Kidney (tissue), 14 donors: ENCODE data around the gene ATP11A. TPM values are rescaled to one million over a fixed set of nuclear protein-coding genes. Genes with fewer than 3 reads are reported as not detected.
A peak's percentile ranks its signal among the peaks of the same experiment; 100 is the strongest.

ENCODE experiments used
- DNase-seq, 5 donors: peaks; one replicate each; pipeline ENCODE4 v3.0.0-alpha.2; 2013 to 2020
- FAIRE-seq: peaks from 2 replicates; lab custom pipeline; 2012; peaks lifted over from hg19 to GRCh38; lab: Jason Lieb, UNC
- H3K27ac ChIP-seq, 2 donors: one replicate each; pipeline ENCODE4 v1.7.0; 2013; ENCODE audit warnings: low read depth in 2 of 2, low read length in 2 of 2, inconsistent platforms in 1 of 2
- H3K27me3 ChIP-seq: one replicate; pipeline ENCODE4 v1.7.1; 2013; ENCODE audit warnings: low read length, inconsistent platforms; ENCODE audit not compliant: control insufficient read depth, insufficient read depth
- H3K36me3 ChIP-seq, 3 donors: one replicate each; pipeline versions ENCODE4 v1.7.0 to v1.7.1; 2013; ENCODE audit warnings: low read length in 3 of 3, control low read depth in 1 of 3, inconsistent platforms in 1 of 3; ENCODE audit not compliant: insufficient read depth in 3 of 3, control insufficient read depth in 2 of 3
- H3K4me1 ChIP-seq, 3 donors: one replicate each; pipeline versions ENCODE4 v1.7.0 to v1.7.1; 2013; ENCODE audit warnings: low read length in 3 of 3, inconsistent platforms in 1 of 3, low read depth in 1 of 3; ENCODE audit not compliant: control insufficient read depth in 2 of 3, insufficient read depth in 2 of 3
- H3K4me3 ChIP-seq, 3 donors: one replicate each; pipeline versions ENCODE4 v1.7.0 to v1.8.1; 2013; ENCODE audit warnings: low read length in 3 of 3, control low read depth in 1 of 3, inconsistent platforms in 1 of 3
- H3K9ac ChIP-seq, 3 donors: one replicate each; pipeline versions ENCODE4 v1.7.0 to v1.7.1; 2013; ENCODE audit warnings: low read length in 3 of 3, control low read depth in 1 of 3, inconsistent platforms in 1 of 3
- H3K9me3 ChIP-seq, 3 donors: one replicate each; pipeline versions ENCODE4 v1.7.0 to v1.7.1; 2013; ENCODE audit warnings: low read length in 3 of 3, control low read depth in 1 of 3, inconsistent platforms in 1 of 3; ENCODE audit not compliant: control insufficient read depth in 2 of 3, insufficient read depth in 1 of 3
- CTCF ChIP-seq: IDR thresholded peaks from 3 replicates; pipeline ENCODE4 v1.5.1; 2012; ENCODE audit warnings: mild to moderate bottlenecking, moderate library complexity, borderline replicate concordance; ENCODE audit not compliant: insufficient read depth; ENCODE audit errors: extremely low read depth
- intact Hi-C: fragments of 100-400 bp; cut with DNase I; formaldehyde crosslinking; loops from one replicate; pipeline ENCODE4 v1.11.1; 2022
- polyA plus RNA-seq: library from polyadenylated mRNA; stranded (reverse); fragments of 350-450 nt; fragmentation: Illumina TruSeq; extraction: RNeasy Lipid Tissue Mini Kit (QIAGEN cat#74804); gene quantifications from one replicate; pipeline ENCODE4 v1.2.3, GENCODE V29; 2014; ENCODE audit warnings: low read depth, low replicate concordance; ENCODE audit not compliant: insufficient read depth
- total RNA-seq: library from RNA; stranded (reverse); fragmentation: NEBNext Ultra II Directional; extraction: Animal tissue kit (Norgen Biotek cat#: 25700); gene quantifications from one replicate; pipeline ENCODE4 v1.2.1, GENCODE V29; 2021
- donor health status: control.
- donor health status: control.
- donor health status: control.
- donor health status: control.
- donor health status: control.
- donor health status: DM: yes; HTN: yes; CAD: no.
- donor health status: Normal renal cell carcinoma (clear cell type).

The ATP11A gene
- total and polyA plus RNA-seq, 2 donors from 2014 or later, result 4.9 to 212 TPM

GRCh38 chr13:112930192-112930591 is 240.4 kb downstream of the ATP11A start:
- DNase-seq (no peak), FAIRE-seq (no peak)
- Histone ChIP-seq H3K36me3 (peaks cover 0 to 4% (median 0%) of the 10 kb centered on the region in 3 donors), H3K4me1 (peaks cover 0 to 24% (median 7%) of the 10 kb centered on the region in 3 donors), H3K9me3 (no peaks in the 10 kb centered on the region), H3K27ac (no peak overlapping the region), H3K4me3 (no peak overlapping the region), H3K9ac (no peak overlapping the region), H3K27me3 (no peaks in the 10 kb centered on the region)
- intact Hi-C loops, result no loop called here
- no peak for TF ChIP-seq CTCF

GRCh38 chr13:112931028-112931934 is 241.4 kb downstream of the ATP11A start:
- Histone ChIP-seq H3K4me3 (peak overlapping the region in 2 of 3 donors; percentile 37 to 47), H3K4me1 (peaks cover 0 to 24% (median 7%) of the 10 kb centered on the region in 3 donors), H3K27me3 (no peaks in the 10 kb centered on the region), H3K9me3 (no peaks in the 10 kb centered on the region), H3K36me3 (peaks cover 0 to under 1% (median 0%) of the 10 kb centered on the region in 3 donors), H3K9ac (no peak overlapping the region), H3K27ac (no peak overlapping the region)
- FAIRE-seq (no peak), DNase-seq (peak in 4 of 5 donors; percentile 73 to 94 (median 88))
- peak; percentile 58 for TF ChIP-seq CTCF
- intact Hi-C loops, result no loop called here

GRCh38 chr13:112932971-112933370 is 243.1 kb downstream of the ATP11A start:
- no peak overlapping the region for H3K27ac ChIP-seq
- no peak for DNase-seq
- FAIRE-seq, result no peak

More at GRCh38 chr13:112932971-112933370, 243.1 kb downstream of the ATP11A start:
- no peak overlapping the region for H3K4me3 ChIP-seq
- H3K27me3 ChIP-seq, result no peaks in the 10 kb centered on the region
- peaks cover 0 to 24% (median 7%) of the 10 kb centered on the region in 3 donors for H3K4me1 ChIP-seq
- H3K9ac ChIP-seq, result no peak overlapping the region
- no peaks in the 10 kb centered on the region for H3K36me3 ChIP-seq
- no peak for TF ChIP-seq CTCF
- intact Hi-C loops, result no loop called here
- no peaks in the 10 kb centered on the region for H3K9me3 ChIP-seq
